Measurements from ENCODE around the gene CDH13.

CDH13 gene

GRCh38 chr16:83842756-83843507 is 1216.2 kb downstream of the CDH13 start:
- H3K4me3 ChIP-seq (ENCODE audit: low read depth, low read length) = no peak overlapping the region
- in situ Hi-C loops (cut with HindIII; ENCODE audit: low sequenced_read_pairs) = no loop called here
- no peak for DNase-seq (ENCODE audit: low read depth, low spot score)
- no peak for TF ChIP-seq CTCF (IDR thresholded peaks at IDR 0.05; ENCODE audit: low read depth, low read length)

- no peak for DNase-seq (ENCODE audit: low read depth, low spot score)
- in situ Hi-C loops (cut with HindIII; ENCODE audit: low sequenced_read_pairs) = no loop called here
- no peak overlapping the region for H3K4me3 ChIP-seq (ENCODE audit: low read depth, low read length)
- no peak for TF ChIP-seq CTCF (IDR thresholded peaks at IDR 0.05; ENCODE audit: low read depth, low read length)
Measured at GRCh38 chr16:83843657-83844056, 1216.9 kb downstream of the CDH13 start.

- H3K4me3 ChIP-seq (ENCODE audit: low read depth, low read length) = no peak overlapping the region
- no peak for DNase-seq (ENCODE audit: low read depth, low spot score)
- no peak for TF ChIP-seq CTCF (IDR thresholded peaks at IDR 0.05; ENCODE audit: low read depth, low read length)
- in situ Hi-C loops (cut with HindIII; ENCODE audit: low sequenced_read_pairs) = no loop called here
Measured at GRCh38 chr16:83845263-83845662, 1218.5 kb downstream of the CDH13 start.

- DNase-seq (ENCODE audit: low read depth, low spot score) = no peak
- no peak overlapping the region for H3K4me3 ChIP-seq (ENCODE audit: low read depth, low read length)
- TF ChIP-seq CTCF (IDR thresholded peaks at IDR 0.05; ENCODE audit: low read depth, low read length) = no peak
Measured at GRCh38 chr16:83847371-83848225, 1220.8 kb downstream of the CDH13 start.

GRCh38 chr16:83849421-83849820 is 1222.7 kb downstream of the CDH13 start:
- no peak overlapping the region for H3K4me3 ChIP-seq (ENCODE audit: low read depth, low read length)
- in situ Hi-C loops (cut with HindIII; ENCODE audit: low sequenced_read_pairs) = no loop called here
- TF ChIP-seq CTCF (IDR thresholded peaks at IDR 0.05; ENCODE audit: low read depth, low read length) = no peak
- no peak for DNase-seq (ENCODE audit: low read depth, low spot score)

More at GRCh38 chr16:83847371-83848225, 1220.8 kb downstream of the CDH13 start:
- in situ Hi-C loops (cut with HindIII; ENCODE audit: low sequenced_read_pairs) = no loop called here

Measured in astrocyte of the spinal cord (primary cell).